K562 (cell line): ENCODE results near the gene MYMX. TPM values are rescaled to one million over a fixed set of nuclear protein-coding genes. Genes with fewer than 3 reads are reported as not detected.
A peak's percentile ranks its signal among the peaks of the same experiment; 100 is the strongest.

Source experiments
- ATF1 ChIP-seq, 2 experiments: fragments of 450-650 bp in 1 of 2; IDR thresholded peaks; 2 replicates each; pipeline ENCODE4 v1.6.1; 2016; ENCODE audit warnings: missing compliant biosample characterization in 1 of 2, missing genetic modification characterization in 1 of 2
- CHD4 ChIP-seq: fragments of 200-600 bp; sonication (generic); IDR thresholded peaks from 3 replicates; pipeline ENCODE4 v1.6.1; 2012; ENCODE audit warnings: low read depth, mild to moderate bottlenecking, mixed read lengths, low read length, inconsistent platforms; ENCODE audit not compliant: insufficient read depth, insufficient replicate concordance, poor library complexity, severe bottlenecking
- CTBP1 ChIP-seq: fragments of 450-650 bp; IDR thresholded peaks from 2 replicates; pipeline ENCODE4 v1.6.1; 2016; ENCODE audit warnings: borderline replicate concordance
- ETV5 ChIP-seq: sonication (generic); formaldehyde crosslinking; IDR thresholded peaks from 2 replicates; pipeline ENCODE4 v1.4.0; 2020; ENCODE audit warnings: low read depth, mild to moderate bottlenecking, missing genetic modification reagents
- FIP1L1 ChIP-seq: fragments of 200-400 bp; formaldehyde crosslinking; IDR thresholded peaks from 2 replicates; pipeline ENCODE4 v1.6.1; 2018; ENCODE audit warnings: mild to moderate bottlenecking, low read depth, low read length; ENCODE audit not compliant: poor library complexity, severe bottlenecking
- GATA2 ChIP-seq: sonication (generic); formaldehyde crosslinking; IDR thresholded peaks from 2 replicates; pipeline ENCODE4 v1.4.0; 2020; ENCODE audit warnings: mild to moderate bottlenecking, missing genetic modification reagents
- HDAC1 ChIP-seq, 2 experiments: fragments of 450-650 bp; IDR thresholded peaks; 2 replicates each; pipeline ENCODE4 v1.6.1; 2016 to 2017; ENCODE audit warnings: inconsistent platforms in 1 of 2, mild to moderate bottlenecking in 1 of 2, moderate library complexity in 1 of 2
- HDGF ChIP-seq: fragments of 450-650 bp; IDR thresholded peaks from 2 replicates; pipeline ENCODE4 v1.6.1; 2016
- POLR2A ChIP-seq: fragments of 450-650 bp; conservative IDR thresholded peaks from 2 replicates; pipeline ENCODE4 v1.6.1; 2016
- POLR2AphosphoS5 ChIP-seq: IDR thresholded peaks from 2 replicates; pipeline ENCODE4 v1.6.1; 2011; ENCODE audit warnings: mild to moderate bottlenecking, low read depth, low read length, moderate library complexity; ENCODE audit not compliant: control insufficient read depth, insufficient read depth
- PURB ChIP-seq: sonication (generic); formaldehyde crosslinking; IDR thresholded peaks from 2 replicates; pipeline ENCODE4 v1.9.0; 2021; ENCODE audit warnings: low read depth, mild to moderate bottlenecking, missing genetic modification reagents
- SRSF7 ChIP-seq: fragments of 200-400 bp; formaldehyde crosslinking; optimal IDR thresholded peaks from 2 replicates; pipeline ENCODE3; 2017; ENCODE audit warnings: mild to moderate bottlenecking, low read depth, low read length
- ZBTB12 ChIP-seq: fragments of 250-450 bp; sonication (Bioruptor Pico); IDR thresholded peaks from 2 replicates; pipeline ENCODE4 v1.4.0; 2020
- ZKSCAN8 ChIP-seq: fragments of 200-800 bp; sonication (Bioruptor generic); IDR thresholded peaks from 2 replicates; pipeline ENCODE4 v1.6.1; 2016; ENCODE audit warnings: missing genetic modification characterization, missing compliant biosample characterization
- ZNF239 ChIP-seq: fragments of 250-450 bp; sonication (Bioruptor Pico); IDR thresholded peaks from 2 replicates; pipeline ENCODE4 v1.4.0; 2020; ENCODE audit warnings: mild to moderate bottlenecking
- ZNF263 ChIP-seq: sonication (generic); formaldehyde crosslinking; IDR thresholded peaks from 2 replicates; pipeline ENCODE4 v1.8.0; 2022; ENCODE audit warnings: mild to moderate bottlenecking, missing genetic modification reagents, borderline replicate concordance
- ZNF76 ChIP-seq: fragments of 250-450 bp; sonication (Bioruptor Pico); IDR thresholded peaks from 2 replicates; pipeline ENCODE4 v1.4.0; 2020; ENCODE audit warnings: mild to moderate bottlenecking, moderate library complexity, borderline replicate concordance
- polyA plus RNA-seq, 8 experiments: library from polyadenylated mRNA; depleted of rRNA in 4 of 8; stranded (reverse) in 5 of 8; unstranded in 3 of 8; fragments of >200 nt; fragmentation: Nextera tagmentation in 2 of 8; fragmentation: Illumina TruSeq in 1 of 8; extraction: Ambion mirVana in 2 of 8; extraction: Trizol in 1 of 8; gene quantifications; 2 replicates each; pipeline versions ENCODE4 v1.2.1 to v1.2.3, GENCODE V29; 2011 to 2014; ENCODE audit warnings: inconsistent platforms in 1 of 8, missing spikeins in 1 of 8
- total RNA-seq, 7 experiments: library from RNA; depleted of rRNA in 6 of 7; stranded (reverse); fragments of >200 nt in 6 of 7; fragmentation: Illumina TruSeq in 2 of 7; extraction: Trizol in 2 of 7; gene quantifications; 2 replicates each; pipeline versions ENCODE4 v1.2.1 to v1.2.3, GENCODE V29; 2011 to 2021; ENCODE audit warnings: low replicate concordance in 1 of 7
- TF ChIP-seq, protein P1 (sequence below), 2 experiments: fragments of 450-650 bp; IDR thresholded peaks; 2 replicates each; pipeline ENCODE4 v1.6.1; 2016
- TF ChIP-seq, protein P2 (sequence below): sonication (generic); formaldehyde crosslinking; IDR thresholded peaks from 2 replicates; pipeline ENCODE4 v1.8.0; 2023; ENCODE audit warnings: mild to moderate bottlenecking, missing genetic modification reagents
- TF ChIP-seq, protein P3 (sequence below): fragments of 450-650 bp; IDR thresholded peaks from 2 replicates; pipeline ENCODE4 v1.6.1; 2016; ENCODE audit warnings: missing biosample characterization, missing genetic modification characterization

The MYMX gene
- total and polyA plus RNA-seq, 9 of the 15 experiments (the other 6 are each of a cell fraction or from before 2014, with no cell fraction given) = 0.12 TPM; not detected in 8

DNA sequence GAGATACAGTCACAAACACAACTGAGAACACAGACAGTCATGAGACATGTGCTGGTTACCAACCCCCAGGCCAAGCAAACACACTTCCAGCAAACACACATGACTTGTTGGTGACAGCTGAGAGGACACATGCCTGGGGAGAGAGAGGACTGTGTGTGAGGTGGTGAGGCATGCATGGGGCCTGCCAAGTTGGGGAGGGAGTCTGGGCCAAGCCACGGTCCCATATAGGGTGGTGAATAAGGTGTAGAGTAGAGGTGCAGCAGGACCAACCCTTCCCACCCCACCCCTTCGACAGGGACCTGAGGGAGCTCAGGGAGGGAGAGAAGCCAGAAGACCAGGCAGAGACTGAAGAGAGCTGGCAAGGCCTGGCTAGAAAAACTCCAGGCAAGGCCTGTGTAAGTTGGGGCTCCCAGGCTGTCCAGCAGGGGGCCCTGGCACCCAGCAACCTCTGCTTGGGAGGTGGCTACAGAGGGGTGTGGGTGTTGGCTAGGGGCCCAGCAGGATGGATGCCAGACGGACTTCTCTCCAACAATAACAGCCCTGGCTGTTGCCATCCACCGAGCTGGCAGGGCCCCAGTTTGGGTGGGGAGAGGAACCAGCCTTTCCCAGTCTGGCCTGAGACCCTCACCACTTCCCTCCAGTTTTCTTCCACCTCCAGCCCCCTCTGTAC lies 4.7 kb downstream of the MYMX start (continued):
- TF ChIP-seq ZNF76 (CRISPR knock-in tag) = no peak
- no peak for TF ChIP-seq ATF1 (CRISPR knock-in tag; IDR thresholded peaks at IDR 0.05)
- TF ChIP-seq ATF1 (tag; IDR thresholded peaks at IDR 0.05) = 0 out of 2 replicates have a peak, but pooled peaks have one; percentile 18
- TF ChIP-seq POLR2A = no peak
- TF ChIP-seq POLR2AphosphoS5 = no peak
- TF ChIP-seq ZBTB12 (CRISPR knock-in tag) = 0 out of 2 replicates have a peak, but pooled peaks have one; percentile 23
- TF ChIP-seq, protein P1, sequence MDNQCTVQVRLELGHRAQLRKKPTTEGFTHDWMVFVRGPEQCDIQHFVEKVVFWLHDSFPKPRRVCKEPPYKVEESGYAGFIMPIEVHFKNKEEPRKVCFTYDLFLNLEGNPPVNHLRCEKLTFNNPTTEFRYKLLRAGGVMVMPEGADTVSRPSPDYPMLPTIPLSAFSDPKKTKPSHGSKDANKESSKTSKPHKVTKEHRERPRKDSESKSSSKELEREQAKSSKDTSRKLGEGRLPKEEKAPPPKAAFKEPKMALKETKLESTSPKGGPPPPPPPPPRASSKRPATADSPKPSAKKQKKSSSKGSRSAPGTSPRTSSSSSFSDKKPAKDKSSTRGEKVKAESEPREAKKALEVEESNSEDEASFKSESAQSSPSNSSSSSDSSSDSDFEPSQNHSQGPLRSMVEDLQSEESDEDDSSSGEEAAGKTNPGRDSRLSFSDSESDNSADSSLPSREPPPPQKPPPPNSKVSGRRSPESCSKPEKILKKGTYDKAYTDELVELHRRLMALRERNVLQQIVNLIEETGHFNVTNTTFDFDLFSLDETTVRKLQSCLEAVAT (IDR thresholded peaks at IDR 0.05) = no peak; a peak in 1 of 4 replicates
- TF ChIP-seq, protein P2, sequence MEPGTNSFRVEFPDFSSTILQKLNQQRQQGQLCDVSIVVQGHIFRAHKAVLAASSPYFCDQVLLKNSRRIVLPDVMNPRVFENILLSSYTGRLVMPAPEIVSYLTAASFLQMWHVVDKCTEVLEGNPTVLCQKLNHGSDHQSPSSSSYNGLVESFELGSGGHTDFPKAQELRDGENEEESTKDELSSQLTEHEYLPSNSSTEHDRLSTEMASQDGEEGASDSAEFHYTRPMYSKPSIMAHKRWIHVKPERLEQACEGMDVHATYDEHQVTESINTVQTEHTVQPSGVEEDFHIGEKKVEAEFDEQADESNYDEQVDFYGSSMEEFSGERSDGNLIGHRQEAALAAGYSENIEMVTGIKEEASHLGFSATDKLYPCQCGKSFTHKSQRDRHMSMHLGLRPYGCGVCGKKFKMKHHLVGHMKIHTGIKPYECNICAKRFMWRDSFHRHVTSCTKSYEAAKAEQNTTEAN = no peak
- peak; percentile 65; the same call in 1 of the 2 replicates for TF ChIP-seq CTBP1
- TF ChIP-seq ZNF263 (CRISPR knock-in tag) = peak; percentile 51; the same call in 1 of the 2 replicates
- no peak for TF ChIP-seq ZNF239 (CRISPR knock-in tag)
- no peak for TF ChIP-seq FIP1L1
- TF ChIP-seq, protein P3, sequence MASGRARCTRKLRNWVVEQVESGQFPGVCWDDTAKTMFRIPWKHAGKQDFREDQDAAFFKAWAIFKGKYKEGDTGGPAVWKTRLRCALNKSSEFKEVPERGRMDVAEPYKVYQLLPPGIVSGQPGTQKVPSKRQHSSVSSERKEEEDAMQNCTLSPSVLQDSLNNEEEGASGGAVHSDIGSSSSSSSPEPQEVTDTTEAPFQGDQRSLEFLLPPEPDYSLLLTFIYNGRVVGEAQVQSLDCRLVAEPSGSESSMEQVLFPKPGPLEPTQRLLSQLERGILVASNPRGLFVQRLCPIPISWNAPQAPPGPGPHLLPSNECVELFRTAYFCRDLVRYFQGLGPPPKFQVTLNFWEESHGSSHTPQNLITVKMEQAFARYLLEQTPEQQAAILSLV (tag) = no peak
- TF ChIP-seq ETV5 (CRISPR knock-in tag) = no peak; the same call in 1 of the 2 replicates
- TF ChIP-seq ZKSCAN8 (CRISPR knock-in tag) = no peak
- no peak for TF ChIP-seq GATA2 (CRISPR knock-in tag)
- TF ChIP-seq HDAC1 (IDR thresholded peaks at IDR 0.05) = peak in 1 of 2 experiments; percentile 35; a peak in 1 of 4 replicates
- TF ChIP-seq SRSF7 = no peak
- no peak for TF ChIP-seq PURB
- no peak for TF ChIP-seq CHD4
- TF ChIP-seq HDGF = peak; percentile 76; the same call in 1 of the 2 replicates
